H1 (cell line): ENCODE measurements around the gene SMARCC1. TPM values are rescaled to one million over a fixed set of nuclear protein-coding genes. Genes with fewer than 3 reads are reported as not detected.

Experiments
- BCL11A ChIP-seq, 2 experiments: IDR thresholded peaks; one replicate each; pipeline ENCODE4 v1.6.1; 2011; ENCODE audit warnings: low read depth in 2 of 2, low read length in 2 of 2, mild to moderate bottlenecking in 2 of 2
- HDAC6 ChIP-seq: IDR thresholded peaks from one replicate; pipeline ENCODE4 v1.7.1; 2012; ENCODE audit warnings: low read depth, mild to moderate bottlenecking, inconsistent platforms, low read length, moderate library complexity
- SIRT6 ChIP-seq: IDR thresholded peaks from one replicate; pipeline ENCODE4 v1.7.1; 2012; ENCODE audit warnings: low read length, inconsistent platforms
- SRF ChIP-seq: IDR thresholded peaks from 2 replicates; pipeline ENCODE4 v1.6.1; 2011; ENCODE audit warnings: mild to moderate bottlenecking, low read depth, low read length, moderate library complexity
- YY1 ChIP-seq: IDR thresholded peaks from 2 replicates; pipeline ENCODE4 v1.6.1; 2011; ENCODE audit warnings: low read depth, mild to moderate bottlenecking, low read length
- polyA plus RNA-seq, 7 experiments: library from polyadenylated mRNA; depleted of rRNA in 3 of 7; stranded (reverse) in 5 of 7; unstranded in 2 of 7; fragments of >200 nt in 5 of 7; fragments of 200-250 nt in 2 of 7; gene quantifications; 1 replicate in 5 of 7; 2 replicates in 1 of 7; 4 replicates in 1 of 7; pipeline versions ENCODE4 v1.2.1 to v1.2.3, GENCODE V29; 2011 to 2013; ENCODE audit warnings: missing spikeins in 2 of 7, mixed read lengths in 2 of 7
- total RNA-seq: library from RNA; stranded (reverse); fragmentation: NEBNext Ultra II Directional; extraction: Animal tissue kit (Norgen Biotek cat#: 25700); gene quantifications from 2 replicates; pipeline ENCODE4 v1.2.1, GENCODE V29; 2021
- TF ChIP-seq, protein P1 (sequence below): IDR thresholded peaks from 2 replicates; pipeline ENCODE4 v1.6.1; 2011; ENCODE audit warnings: low read length, improper control_type of control experiment

SMARCC1 gene
- total and polyA plus RNA-seq, 2 of the 8 experiments (the other 6 are each of a cell fraction or from before 2014, with no cell fraction given): 64.1 to 335 TPM

DNA sequence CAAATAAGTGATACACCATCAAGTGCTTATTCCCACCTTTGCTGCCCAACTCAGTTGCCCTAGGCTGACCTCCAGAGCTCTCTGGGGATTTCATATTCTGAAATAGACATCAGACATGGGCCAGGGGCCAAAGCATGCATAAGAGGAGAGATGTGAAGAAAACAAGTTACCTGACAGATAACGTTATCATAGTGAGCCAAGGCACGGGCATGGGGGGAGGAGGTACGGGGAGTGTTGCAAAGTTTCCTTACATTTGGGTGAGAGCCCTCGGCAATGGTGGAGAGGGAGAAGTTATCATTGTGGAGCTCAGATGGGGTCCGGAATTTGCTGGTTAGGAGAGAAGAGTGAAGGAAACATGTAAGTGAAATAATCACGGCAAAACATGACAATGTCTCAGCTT is 212.8 kb downstream of the SMARCC1 start (continued):
- TF ChIP-seq, protein P1, sequence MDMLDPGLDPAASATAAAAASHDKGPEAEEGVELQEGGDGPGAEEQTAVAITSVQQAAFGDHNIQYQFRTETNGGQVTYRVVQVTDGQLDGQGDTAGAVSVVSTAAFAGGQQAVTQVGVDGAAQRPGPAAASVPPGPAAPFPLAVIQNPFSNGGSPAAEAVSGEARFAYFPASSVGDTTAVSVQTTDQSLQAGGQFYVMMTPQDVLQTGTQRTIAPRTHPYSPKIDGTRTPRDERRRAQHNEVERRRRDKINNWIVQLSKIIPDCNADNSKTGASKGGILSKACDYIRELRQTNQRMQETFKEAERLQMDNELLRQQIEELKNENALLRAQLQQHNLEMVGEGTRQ: no peak
- TF ChIP-seq YY1 (no peak), SRF (no peak), HDAC6 (no peak), SIRT6 (no peak), BCL11A (IDR thresholded peaks at IDR 0.05; ENCODE audit: low read depth in 2 of 2, low read length in 2 of 2) (no peak)
- TF ChIP-seq, all 59 proteins: peak for 0
